NK-92 (cell line): ENCODE results near the gene SLC38A11.
"Not testable (repeated sequence)": the region's sequence is repeated elsewhere in the genome, so short reads cannot be mapped to it uniquely, and the experiment has no call there.

Experiments used
- DNase-seq: peaks from one replicate; lab custom pipeline; 2025; ENCODE audit not compliant: unreplicated experiment; lab: John Stamatoyannopoulos, UW

SLC38A11 gene

GRCh38 chr2:164881524-164881923, 73.8 kb downstream of the SLC38A11 start:
- DNase-seq: no peak

GRCh38 chr2:164879901-164880535, 75.3 kb downstream of the SLC38A11 start:
- no peak for DNase-seq

GRCh38 chr2:164877927-164878326, 77.4 kb downstream of the SLC38A11 start:
- DNase-seq: no peak

GRCh38 chr2:164877169-164877568, 78.2 kb downstream of the SLC38A11 start:
- no peak for DNase-seq

- DNase-seq: no peak
Observed at GRCh38 chr2:164875334-164876205, 79.8 kb downstream of the SLC38A11 start.

- DNase-seq: no peak
Observed at GRCh38 chr2:164873210-164873908, 82.0 kb downstream of the SLC38A11 start.

GRCh38 chr2:164871404-164871803, 83.9 kb downstream of the SLC38A11 start:
- DNase-seq: no peak

- no peak for DNase-seq
Observed at GRCh38 chr2:164869420-164869772, 85.9 kb downstream of the SLC38A11 start.

- no peak for DNase-seq
Observed at GRCh38 chr2:164868563-164869419, 86.5 kb downstream of the SLC38A11 start.

GRCh38 chr2:164867779-164868397, 87.4 kb downstream of the SLC38A11 start:
- DNase-seq: no peak

- not testable (repeated sequence) for DNase-seq
Observed at GRCh38 chr2:164866381-164866780, 88.9 kb downstream of the SLC38A11 start.

- DNase-seq: no peak
Observed at GRCh38 chr2:164860694-164861042, 94.7 kb downstream of the SLC38A11 start.

- not testable (repeated sequence) for DNase-seq
Observed at GRCh38 chr2:164859906-164860693, 95.2 kb downstream of the SLC38A11 start.

- no peak for DNase-seq
Observed at GRCh38 chr2:164859251-164859818, 96.0 kb downstream of the SLC38A11 start.

- no peak for DNase-seq
Observed at GRCh38 chr2:164852086-164852485, 103.2 kb downstream of the SLC38A11 start.

- DNase-seq: no peak
Observed at GRCh38 chr2:164850235-164850634, 105.1 kb downstream of the SLC38A11 start.

GRCh38 chr2:164849506-164849905, 105.8 kb downstream of the SLC38A11 start:
- DNase-seq: no peak

- no peak for DNase-seq
Observed at GRCh38 chr2:164847981-164848741, 107.2 kb downstream of the SLC38A11 start.

- no peak for DNase-seq
Observed at GRCh38 chr2:164847291-164847690, 108.0 kb downstream of the SLC38A11 start.
